NCI-H1436 treated with DMSO at 0.1 percent for 48 hours (cell line): ENCODE data around the gene NRROS.
A peak's percentile ranks its signal among the peaks of the same experiment; 100 is the strongest.

Source experiments
- DNase-seq: peaks from one replicate; lab custom pipeline; 2025; lab: John Stamatoyannopoulos, UW

The NRROS gene

GRCh38 chr3:196650740-196651311, 11.3 kb downstream of the NRROS start:
- no peak for DNase-seq

- no peak for DNase-seq
Measured at GRCh38 chr3:196651819-196652218, 12.3 kb downstream of the NRROS start.

- no peak for DNase-seq
Measured at GRCh38 chr3:196652961-196653795, 13.7 kb downstream of the NRROS start.

GRCh38 chr3:196654006-196654734, 14.7 kb downstream of the NRROS start:
- no peak for DNase-seq

- DNase-seq = no peak
Measured at GRCh38 chr3:196654735-196655090, 15.2 kb downstream of the NRROS start.

GRCh38 chr3:196655496-196655895, 16.0 kb downstream of the NRROS start:
- no peak for DNase-seq

- no peak for DNase-seq
Measured at GRCh38 chr3:196656213-196656612, 16.7 kb downstream of the NRROS start.

GRCh38 chr3:196659901-196660351, 20.4 kb downstream of the NRROS start:
- no peak for DNase-seq

- DNase-seq = no peak
Measured at GRCh38 chr3:196660381-196661166, 21.1 kb downstream of the NRROS start.

- no peak for DNase-seq
Measured at GRCh38 chr3:196661400-196661799, 21.9 kb downstream of the NRROS start.

GRCh38 chr3:196662033-196662432, 22.5 kb downstream of the NRROS start:
- DNase-seq = no peak

GRCh38 chr3:196662711-196663571, 23.4 kb downstream of the NRROS start:
- no peak for DNase-seq

GRCh38 chr3:196666001-196666867, 26.7 kb downstream of the NRROS start:
- peak; percentile 33 for DNase-seq

GRCh38 chr3:196667056-196667825, 27.7 kb downstream of the NRROS start:
- DNase-seq = no peak

GRCh38 chr3:196670339-196670738, 30.8 kb downstream of the NRROS start:
- no peak for DNase-seq

- DNase-seq = no peak
Measured at GRCh38 chr3:196673632-196674031, 34.1 kb downstream of the NRROS start.

GRCh38 chr3:196677353-196677752, 37.9 kb downstream of the NRROS start:
- no peak for DNase-seq

GRCh38 chr3:196677931-196678330, 38.4 kb downstream of the NRROS start:
- no peak for DNase-seq
